Measurements from ENCODE around the gene TMEM143. TPM values are rescaled to one million over a fixed set of nuclear protein-coding genes. Genes with fewer than 3 reads are reported as not detected.
A peak's percentile ranks its signal among the peaks of the same experiment; 100 is the strongest.

TMEM143 gene
- total and polyA plus RNA-seq, 4 donors = 3.5 to 14.7 (median 8.4) TPM

GRCh38 chr19:48290771-48291488 lies 72.8 kb downstream of the TMEM143 start:
- Histone ChIP-seq H3K36me3 (ENCODE audit: control insufficient read depth, insufficient read depth, low read length) (peaks cover 8% of the 10 kb centered on the region), H3K27ac (ENCODE audit: low read depth, low read length) (peak overlapping the region; percentile 78), H3K4me3 (ENCODE audit: low read depth, low read length) (peak overlapping the region; percentile 56), H3K27me3 (ENCODE audit: control insufficient read depth, insufficient read depth, low read length) (no peaks in the 10 kb centered on the region), H3K9me3 (ENCODE audit: control insufficient read depth, insufficient read depth, low read length) (no peaks in the 10 kb centered on the region), H3K4me1 (ENCODE audit: control insufficient read depth, insufficient read depth, low read length) (peaks cover 17% of the 10 kb centered on the region)
- WGBS (ENCODE audit: insufficient coverage) = under 1% methylated on average over 45 of the region's 45 CpGs
- peak; percentile 60 to 94 (median 72) for DNase-seq (ENCODE audit: low read depth in 4 of 6, low spot score in 6 of 6)

GRCh38 chr19:48290401-48290770 lies 73.4 kb downstream of the TMEM143 start:
- Histone ChIP-seq H3K27me3 (ENCODE audit: control insufficient read depth, insufficient read depth, low read length) (no peaks in the 10 kb centered on the region), H3K36me3 (ENCODE audit: control insufficient read depth, insufficient read depth, low read length) (peaks cover 13% of the 10 kb centered on the region), H3K9me3 (ENCODE audit: control insufficient read depth, insufficient read depth, low read length) (no peaks in the 10 kb centered on the region), H3K27ac (ENCODE audit: low read depth, low read length) (no peak overlapping the region), H3K4me1 (ENCODE audit: control insufficient read depth, insufficient read depth, low read length) (peaks cover 17% of the 10 kb centered on the region), H3K4me3 (ENCODE audit: low read depth, low read length) (no peak overlapping the region)
- 11% methylated on average over 4 of the region's 10 CpGs for WGBS (ENCODE audit: insufficient coverage)
- DNase-seq (ENCODE audit: low read depth in 4 of 6, low spot score in 6 of 6) = peak in 1 of 6 donors; percentile 64

GRCh38 chr19:48287748-48288147 lies 76.0 kb downstream of the TMEM143 start:
- Histone ChIP-seq H3K27me3 (ENCODE audit: control insufficient read depth, insufficient read depth, low read length) (no peaks in the 10 kb centered on the region), H3K27ac (ENCODE audit: low read depth, low read length) (no peak overlapping the region), H3K9me3 (ENCODE audit: control insufficient read depth, insufficient read depth, low read length) (no peaks in the 10 kb centered on the region), H3K4me1 (ENCODE audit: control insufficient read depth, insufficient read depth, low read length) (peaks cover 17% of the 10 kb centered on the region), H3K36me3 (ENCODE audit: control insufficient read depth, insufficient read depth, low read length) (peaks cover 39% of the 10 kb centered on the region), H3K4me3 (ENCODE audit: low read depth, low read length) (no peak overlapping the region)
- no peak for DNase-seq (ENCODE audit: low read depth in 4 of 6, low spot score in 6 of 6)
- WGBS (ENCODE audit: insufficient coverage) = 100% methylated on average over 1 of the region's 3 CpGs

- WGBS (ENCODE audit: insufficient coverage) = 71% methylated on average over 3 of the region's 4 CpGs
- H3K27ac ChIP-seq (ENCODE audit: low read depth, low read length) = no peak overlapping the region
- H3K9me3 ChIP-seq (ENCODE audit: control insufficient read depth, insufficient read depth, low read length) = no peaks in the 10 kb centered on the region
- peaks cover 55% of the 10 kb centered on the region for H3K36me3 ChIP-seq (ENCODE audit: control insufficient read depth, insufficient read depth, low read length)
- no peak for DNase-seq (ENCODE audit: low read depth in 4 of 6, low spot score in 6 of 6)
- no peak overlapping the region for H3K4me3 ChIP-seq (ENCODE audit: low read depth, low read length)
- no peaks in the 10 kb centered on the region for H3K27me3 ChIP-seq (ENCODE audit: control insufficient read depth, insufficient read depth, low read length)
- no peaks in the 10 kb centered on the region for H3K4me1 ChIP-seq (ENCODE audit: control insufficient read depth, insufficient read depth, low read length)
Observed at GRCh38 chr19:48284896-48285295, 78.8 kb downstream of the TMEM143 start.

GRCh38 chr19:48283908-48284307 lies 79.8 kb downstream of the TMEM143 start:
- Histone ChIP-seq H3K9me3 (ENCODE audit: control insufficient read depth, insufficient read depth, low read length) (no peaks in the 10 kb centered on the region), H3K4me3 (ENCODE audit: low read depth, low read length) (no peak overlapping the region), H3K4me1 (ENCODE audit: control insufficient read depth, insufficient read depth, low read length) (no peaks in the 10 kb centered on the region), H3K27me3 (ENCODE audit: control insufficient read depth, insufficient read depth, low read length) (no peaks in the 10 kb centered on the region), H3K27ac (ENCODE audit: low read depth, low read length) (no peak overlapping the region), H3K36me3 (ENCODE audit: control insufficient read depth, insufficient read depth, low read length) (peaks cover 59% of the 10 kb centered on the region)
- WGBS (ENCODE audit: insufficient coverage) = 100% methylated on average over 7 of the region's 7 CpGs
- DNase-seq (ENCODE audit: low read depth in 4 of 6, low spot score in 6 of 6) = no peak

Other genes starting within 250 kb of the TMEM143 start
- 10 to 100 TPM; 21.7 to 37.3 TPM for gene LIG1, start 193.6 kb downstream of the TMEM143 start, total RNA-seq
- gene LIG1, start 193.6 kb downstream of the TMEM143 start, polyA plus RNA-seq (ENCODE audit: insufficient read length in 2 of 2) = 10 to 100 TPM; 65.1 to 75.7 TPM
- 1 to 10 TPM; 1.8 to 2.0 TPM for gene ZSWIM9, start 193.3 kb downstream of the TMEM143 start, total RNA-seq
- gene ZSWIM9, start 193.3 kb downstream of the TMEM143 start, polyA plus RNA-seq (ENCODE audit: insufficient read length in 2 of 2) = 10 to 100 TPM; 10.3 to 13.2 TPM
- 10 to 100 TPM; 35.8 to 48.4 TPM for gene CARD8, start 108.0 kb downstream of the TMEM143 start, total RNA-seq
- 10 to 100 TPM; 42.7 to 45.7 TPM for gene CARD8, start 108.0 kb downstream of the TMEM143 start, polyA plus RNA-seq (ENCODE audit: insufficient read length in 2 of 2)
- gene ZNF114, start 93.9 kb downstream of the TMEM143 start, total RNA-seq = 10 to 100 TPM in 1 of 2 donors, 1 to 10 TPM in 1; 7.2 to 13.6 TPM
- 1 to 10 TPM; 6.2 to 6.3 TPM for gene ZNF114, start 93.9 kb downstream of the TMEM143 start, polyA plus RNA-seq (ENCODE audit: insufficient read length in 2 of 2)
- gene EMP3, start 38.4 kb downstream of the TMEM143 start, total RNA-seq = 10 to 100 TPM; 31.6 to 77.1 TPM
- 10 to 100 TPM; 29.7 to 64.9 TPM for gene EMP3, start 38.4 kb downstream of the TMEM143 start, polyA plus RNA-seq (ENCODE audit: insufficient read length in 2 of 2)
- gene SYNGR4, start 427 bp upstream of the TMEM143 start, total RNA-seq = not detected
- gene SYNGR4, start 427 bp upstream of the TMEM143 start, polyA plus RNA-seq (ENCODE audit: insufficient read length in 2 of 2) = under 1 TPM; 0.35 to 0.76 TPM
- 10 to 100 TPM; 44.6 to 86.8 TPM for gene KDELR1, start 27.6 kb upstream of the TMEM143 start, total RNA-seq
- gene KDELR1, start 27.6 kb upstream of the TMEM143 start, polyA plus RNA-seq (ENCODE audit: insufficient read length in 2 of 2) = 100 to 1,000 TPM; 125 to 141 TPM
- gene GRIN2D, start 29.7 kb upstream of the TMEM143 start, total RNA-seq = 1 to 10 TPM; 2.6 to 6.3 TPM
- gene GRIN2D, start 29.7 kb upstream of the TMEM143 start, polyA plus RNA-seq (ENCODE audit: insufficient read length in 2 of 2) = 10 to 100 TPM; 30.9 to 32.0 TPM
- gene GRWD1, start 82.0 kb upstream of the TMEM143 start, total RNA-seq = 10 to 100 TPM; 10.5 to 23.4 TPM
- gene GRWD1, start 82.0 kb upstream of the TMEM143 start, polyA plus RNA-seq (ENCODE audit: insufficient read length in 2 of 2) = 10 to 100 TPM; 22.0 to 29.9 TPM
- gene KCNJ14, start 91.6 kb upstream of the TMEM143 start, total RNA-seq = 1 to 10 TPM in 1 of 2 donors, under 1 TPM in 1; 0.61 to 1.4 TPM
- gene KCNJ14, start 91.6 kb upstream of the TMEM143 start, polyA plus RNA-seq (ENCODE audit: insufficient read length in 2 of 2) = 1 to 10 TPM; 1.2 to 2.1 TPM
- 10 to 100 TPM; 29.9 to 49.8 TPM for gene CYTH2, start 105.4 kb upstream of the TMEM143 start, total RNA-seq
- gene CYTH2, start 105.4 kb upstream of the TMEM143 start, polyA plus RNA-seq (ENCODE audit: insufficient read length in 2 of 2) = 100 to 1,000 TPM in 1 of 2 donors, 10 to 100 TPM in 1; 98.0 to 109 TPM
- 10 to 100 TPM in 1 of 2 donors, 1 to 10 TPM in 1; 8.8 to 10.8 TPM for gene LMTK3, start 147.9 kb upstream of the TMEM143 start, total RNA-seq
- gene LMTK3, start 147.9 kb upstream of the TMEM143 start, polyA plus RNA-seq (ENCODE audit: insufficient read length in 2 of 2) = 10 to 100 TPM; 65.8 to 76.5 TPM
- under 1 TPM in 1 of 2 donors, not detected in 1; 0.39 TPM for gene SULT2B1, start 188.2 kb upstream of the TMEM143 start, total RNA-seq
- under 1 TPM; 0.48 to 0.90 TPM for gene SULT2B1, start 188.2 kb upstream of the TMEM143 start, polyA plus RNA-seq (ENCODE audit: insufficient read length in 2 of 2)
- gene SPACA4, start 242.8 kb upstream of the TMEM143 start, total RNA-seq = not detected
- gene SPACA4, start 242.8 kb upstream of the TMEM143 start, polyA plus RNA-seq (ENCODE audit: insufficient read length in 2 of 2) = under 1 TPM in 1 of 2 donors, not detected in 1; 0.54 TPM

All from spinal cord (tissue), 10 donors.